Effector memory CD4-positive, alpha-beta T cell (primary cell): ENCODE data around the gene EFCAB8.

ENCODE experiments used
- DNase-seq, 3 donors: peaks; one replicate each; pipeline ENCODE4 v3.0.0-alpha.2; 2020
- H3K27ac ChIP-seq: 2 replicates; pipeline ENCODE4 v1.7.0; 2013; ENCODE audit warnings: mild to moderate bottlenecking, low read length, moderate library complexity; ENCODE audit not compliant: insufficient read depth, poor library complexity, severe bottlenecking
- H3K27me3 ChIP-seq: replicated peaks from 2 replicates; pipeline ENCODE4 v1.7.0; 2013; ENCODE audit warnings: mild to moderate bottlenecking, low read length; ENCODE audit not compliant: insufficient read depth, control insufficient read depth, poor library complexity, severe bottlenecking
- H3K36me3 ChIP-seq: 2 replicates; pipeline ENCODE4 v1.7.0; 2013; ENCODE audit warnings: mild to moderate bottlenecking, low read length, moderate library complexity; ENCODE audit not compliant: control insufficient read depth, insufficient read depth
- H3K4me1 ChIP-seq: 2 replicates; pipeline ENCODE4 v1.7.0; 2013; ENCODE audit warnings: low read length, mild to moderate bottlenecking; ENCODE audit not compliant: control insufficient read depth, insufficient read depth, poor library complexity, severe bottlenecking
- H3K4me3 ChIP-seq: 2 replicates; pipeline ENCODE4 v1.7.0; 2013; ENCODE audit warnings: low read length, low read depth, mild to moderate bottlenecking; ENCODE audit not compliant: insufficient read depth, poor library complexity, severe bottlenecking
- H3K9me3 ChIP-seq: 2 replicates; pipeline ENCODE4 v1.7.0; 2013; ENCODE audit warnings: mild to moderate bottlenecking, low read length, moderate library complexity; ENCODE audit not compliant: control insufficient read depth

Gene EFCAB8

DNA sequence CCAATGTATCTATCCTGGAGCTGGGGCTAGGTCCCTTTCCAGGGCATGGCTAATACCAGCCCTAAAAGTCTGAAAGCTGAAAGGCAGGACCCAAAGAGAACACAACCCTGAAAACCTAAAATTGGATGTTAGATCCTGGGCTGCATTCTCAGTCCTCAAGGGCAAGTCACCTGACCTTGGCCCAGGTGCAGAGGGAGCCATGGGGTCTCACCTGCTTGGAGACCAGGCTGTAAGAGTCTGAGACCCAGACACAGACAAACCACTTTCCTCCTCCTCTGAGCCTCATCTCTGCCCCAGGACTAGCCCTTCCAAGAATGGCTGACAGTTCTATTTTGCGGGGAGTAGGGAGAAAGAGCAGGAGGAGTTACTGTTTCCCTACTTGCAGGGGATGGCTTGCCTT lies 60.0 kb downstream of the EFCAB8 start:
- Histone ChIP-seq H3K27me3 (no peaks in the 10 kb centered on the region), H3K9me3 (peaks cover 6% of the 10 kb centered on the region), H3K4me3 (no peak overlapping the region), H3K4me1 (no peaks in the 10 kb centered on the region), H3K36me3 (no peaks in the 10 kb centered on the region), H3K27ac (no peak overlapping the region)
- DNase-seq: no peak

DNA sequence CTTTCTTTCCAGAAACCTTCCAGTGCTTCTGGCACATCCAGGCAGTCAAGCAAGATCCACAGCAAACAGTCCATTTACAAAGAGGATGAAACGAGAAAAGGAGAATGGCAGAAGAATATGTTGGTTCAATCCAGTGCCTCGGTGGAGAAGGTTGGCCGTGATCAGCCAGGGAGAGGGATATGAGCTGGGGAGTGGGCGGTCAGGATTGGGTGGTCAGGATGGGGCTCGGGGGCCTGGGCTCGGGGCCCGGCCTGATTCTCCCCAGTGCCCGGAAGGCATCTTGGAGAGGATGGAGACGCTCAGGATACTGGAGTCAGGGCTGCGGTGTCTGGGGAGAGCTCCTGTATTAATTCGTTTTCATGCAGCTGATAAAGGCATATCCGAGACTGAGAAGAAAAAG lies 61.3 kb downstream of the EFCAB8 start:
- Histone ChIP-seq H3K27me3 (no peaks in the 10 kb centered on the region), H3K27ac (no peak overlapping the region), H3K4me1 (no peaks in the 10 kb centered on the region), H3K9me3 (peaks cover 6% of the 10 kb centered on the region), H3K4me3 (no peak overlapping the region), H3K36me3 (no peaks in the 10 kb centered on the region)
- no peak for DNase-seq

GRCh38 chr20:32920530-32921298 lies 62.0 kb downstream of the EFCAB8 start:
- Histone ChIP-seq H3K4me1 (no peaks in the 10 kb centered on the region), H3K9me3 (peaks cover 2% of the 10 kb centered on the region), H3K36me3 (no peaks in the 10 kb centered on the region), H3K27me3 (no peaks in the 10 kb centered on the region), H3K4me3 (no peak overlapping the region), H3K27ac (no peak overlapping the region)
- DNase-seq: no peak

- Histone ChIP-seq H3K27ac (no peak overlapping the region), H3K9me3 (no peaks in the 10 kb centered on the region), H3K4me3 (no peak overlapping the region), H3K4me1 (no peaks in the 10 kb centered on the region), H3K36me3 (no peaks in the 10 kb centered on the region), H3K27me3 (no peaks in the 10 kb centered on the region)
- DNase-seq: no peak
These were observed 63.7 kb downstream of the EFCAB8 start for GRCh38 chr20:32922466-32922865.

GRCh38 chr20:32924781-32925180 lies 66.1 kb downstream of the EFCAB8 start:
- DNase-seq: no peak
- Histone ChIP-seq H3K27me3 (no peaks in the 10 kb centered on the region), H3K4me1 (no peaks in the 10 kb centered on the region), H3K36me3 (no peaks in the 10 kb centered on the region), H3K27ac (no peak overlapping the region), H3K4me3 (no peak overlapping the region), H3K9me3 (no peaks in the 10 kb centered on the region)

GRCh38 chr20:32925481-32926196 lies 66.9 kb downstream of the EFCAB8 start:
- Histone ChIP-seq H3K4me3 (no peak overlapping the region), H3K36me3 (no peaks in the 10 kb centered on the region), H3K27me3 (no peaks in the 10 kb centered on the region), H3K9me3 (no peaks in the 10 kb centered on the region), H3K27ac (no peak overlapping the region), H3K4me1 (no peaks in the 10 kb centered on the region)
- no peak for DNase-seq

DNA sequence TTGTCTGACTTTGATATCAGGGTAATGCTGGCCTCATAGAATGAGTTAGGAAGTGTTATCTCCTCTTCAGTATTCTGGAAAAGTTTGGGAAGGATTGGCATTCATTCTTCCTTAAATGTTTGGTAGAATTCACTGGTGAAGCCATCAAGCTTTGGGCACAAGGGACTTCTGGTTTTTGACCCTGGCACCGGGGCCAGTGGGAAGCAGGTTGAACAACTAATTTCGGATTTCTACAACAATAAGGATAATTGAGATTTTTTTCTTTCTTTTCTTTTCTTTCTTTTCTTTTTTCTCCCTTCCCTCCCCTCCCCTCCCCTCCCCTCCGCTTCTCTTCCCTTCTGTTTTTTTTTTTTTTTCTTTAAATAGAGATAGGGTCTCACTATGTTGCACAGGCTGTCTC lies 70.4 kb downstream of the EFCAB8 start:
- H3K27me3 ChIP-seq: no peaks in the 10 kb centered on the region
- H3K4me1 ChIP-seq: no peaks in the 10 kb centered on the region
- H3K4me3 ChIP-seq: no peak overlapping the region
- no peak for DNase-seq
- H3K27ac ChIP-seq: no peak overlapping the region
- no peaks in the 10 kb centered on the region for H3K9me3 ChIP-seq
- no peaks in the 10 kb centered on the region for H3K36me3 ChIP-seq

DNA sequence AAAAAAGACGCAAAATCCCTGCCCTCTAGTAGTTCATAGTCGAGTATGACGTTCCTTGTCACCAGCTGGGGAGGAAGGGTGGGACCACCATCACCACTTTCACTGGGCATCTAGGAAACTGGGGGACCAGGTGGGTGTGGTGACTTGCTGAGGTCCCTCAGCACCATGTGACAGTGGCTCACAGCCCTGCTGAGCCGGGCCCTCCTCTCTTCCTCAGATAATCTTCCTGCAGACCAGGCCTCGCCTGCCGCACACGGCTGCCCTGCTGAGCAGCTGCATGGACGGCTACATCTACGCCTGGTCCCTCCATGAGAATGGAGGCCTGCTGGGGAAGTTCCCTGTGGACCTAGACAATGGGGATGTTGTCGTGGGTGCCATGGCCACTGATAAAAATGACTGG lies 71.5 kb downstream of the EFCAB8 start:
- no peak overlapping the region for H3K27ac ChIP-seq
- H3K4me1 ChIP-seq: no peaks in the 10 kb centered on the region
- H3K27me3 ChIP-seq: no peaks in the 10 kb centered on the region
- H3K9me3 ChIP-seq: no peaks in the 10 kb centered on the region
- H3K36me3 ChIP-seq: no peaks in the 10 kb centered on the region
- H3K4me3 ChIP-seq: no peak overlapping the region
- DNase-seq: no peak

- Histone ChIP-seq H3K36me3 (no peaks in the 10 kb centered on the region), H3K9me3 (no peaks in the 10 kb centered on the region), H3K27ac (no peak overlapping the region), H3K27me3 (no peaks in the 10 kb centered on the region), H3K4me1 (no peaks in the 10 kb centered on the region), H3K4me3 (no peak overlapping the region)
- no peak for DNase-seq
These were observed 72.0 kb downstream of the EFCAB8 start for GRCh38 chr20:32930701-32931100.

- no peak overlapping the region for H3K4me3 ChIP-seq
- DNase-seq: no peak
- H3K27me3 ChIP-seq: no peaks in the 10 kb centered on the region
- H3K4me1 ChIP-seq: no peaks in the 10 kb centered on the region
- H3K36me3 ChIP-seq: no peaks in the 10 kb centered on the region
- H3K9me3 ChIP-seq: no peaks in the 10 kb centered on the region
- H3K27ac ChIP-seq: no peak overlapping the region
These were observed 75.9 kb downstream of the EFCAB8 start for GRCh38 chr20:32934580-32934979.
